Measurements from ENCODE around the gene NLGN1. TPM values are rescaled to one million over a fixed set of nuclear protein-coding genes. Genes with fewer than 3 reads are reported as not detected.
"Not testable (repeated sequence)": the region's sequence is repeated elsewhere in the genome, so short reads cannot be mapped to it uniquely, and the experiment has no call there.

NLGN1 gene
- total RNA-seq, 1 experiment from 2014 or later = 3.2 TPM

GRCh38 chr3:173402656-173403055 is 5.1 kb downstream of the NLGN1 start:
- no peak for DNase-seq (ENCODE audit: low read depth in 1 of 2, low spot score in 2 of 2)
- Histone ChIP-seq H3K36me3 (no peaks in the 10 kb centered on the region), H3K4me1 (replicated peaks) (peaks cover 5% of the 10 kb centered on the region), H3K4me3 (no peak overlapping the region), H3K9me3 (replicated peaks) (no peaks in the 10 kb centered on the region), H3K27ac (no peak overlapping the region), H3K27me3 (replicated peaks) (peaks cover 15% of the 10 kb centered on the region)

- Histone ChIP-seq H3K27ac (no peak overlapping the region), H3K36me3 (no peaks in the 10 kb centered on the region), H3K4me1 (replicated peaks) (no peaks in the 10 kb centered on the region), H3K27me3 (replicated peaks) (peaks cover 8% of the 10 kb centered on the region), H3K9me3 (replicated peaks) (no peaks in the 10 kb centered on the region), H3K4me3 (no peak overlapping the region)
- peak in 1 of 2 experiments; percentile 12 for DNase-seq (ENCODE audit: low read depth in 1 of 2, low spot score in 2 of 2)
These were observed 5.8 kb downstream of the NLGN1 start for GRCh38 chr3:173403376-173403775.

- Histone ChIP-seq H3K36me3 (no peaks in the 10 kb centered on the region), H3K27ac (no peak overlapping the region), H3K4me1 (replicated peaks) (no peaks in the 10 kb centered on the region), H3K27me3 (replicated peaks) (no peaks in the 10 kb centered on the region), H3K9me3 (replicated peaks) (no peaks in the 10 kb centered on the region), H3K4me3 (no peak overlapping the region)
- DNase-seq (ENCODE audit: low read depth in 1 of 2, low spot score in 2 of 2) = no peak
These were observed 6.6 kb downstream of the NLGN1 start for GRCh38 chr3:173404156-173404555.

GRCh38 chr3:173410436-173410835 is 12.9 kb downstream of the NLGN1 start:
- Histone ChIP-seq H3K4me1 (replicated peaks) (no peaks in the 10 kb centered on the region), H3K9me3 (replicated peaks) (no peaks in the 10 kb centered on the region), H3K27ac (no peak overlapping the region), H3K36me3 (no peaks in the 10 kb centered on the region), H3K27me3 (replicated peaks) (peaks cover 3% of the 10 kb centered on the region; the same call in 1 of the 2 replicates), H3K4me3 (no peak overlapping the region)
- no peak for DNase-seq (ENCODE audit: low read depth in 1 of 2, low spot score in 2 of 2)

GRCh38 chr3:173410849-173411248 is 13.3 kb downstream of the NLGN1 start:
- H3K27ac ChIP-seq = no peak overlapping the region
- H3K9me3 ChIP-seq (replicated peaks) = no peaks in the 10 kb centered on the region
- H3K27me3 ChIP-seq (replicated peaks) = peaks cover 3% of the 10 kb centered on the region; the same call in 1 of the 2 replicates
- H3K4me3 ChIP-seq = no peak overlapping the region
- no peaks in the 10 kb centered on the region for H3K4me1 ChIP-seq (replicated peaks)
- no peak for DNase-seq (ENCODE audit: low read depth in 1 of 2, low spot score in 2 of 2)
- H3K36me3 ChIP-seq = no peaks in the 10 kb centered on the region

- no peak overlapping the region for H3K4me3 ChIP-seq
- peak in 1 of 2 experiments; percentile 5 for DNase-seq (ENCODE audit: low read depth in 1 of 2, low spot score in 2 of 2)
- H3K4me1 ChIP-seq (replicated peaks) = no peaks in the 10 kb centered on the region
- H3K36me3 ChIP-seq = no peaks in the 10 kb centered on the region
- H3K27me3 ChIP-seq (replicated peaks) = peaks cover 3% of the 10 kb centered on the region; the same call in 1 of the 2 replicates
- H3K27ac ChIP-seq = no peak overlapping the region
- no peaks in the 10 kb centered on the region for H3K9me3 ChIP-seq (replicated peaks)
These were observed 13.9 kb downstream of the NLGN1 start for GRCh38 chr3:173411375-173411973.

- Histone ChIP-seq H3K4me3 (no peak overlapping the region), H3K36me3 (no peaks in the 10 kb centered on the region), H3K27ac (no peak overlapping the region), H3K27me3 (replicated peaks) (no peaks in the 10 kb centered on the region), H3K4me1 (replicated peaks) (no peaks in the 10 kb centered on the region), H3K9me3 (replicated peaks) (no peaks in the 10 kb centered on the region)
- DNase-seq (ENCODE audit: low read depth in 1 of 2, low spot score in 2 of 2) = no peak
These were observed 18.5 kb downstream of the NLGN1 start for GRCh38 chr3:173416070-173416469.

GRCh38 chr3:173429076-173429475 is 31.5 kb downstream of the NLGN1 start:
- no peaks in the 10 kb centered on the region for H3K27me3 ChIP-seq (replicated peaks)
- no peak overlapping the region for H3K4me3 ChIP-seq
- H3K27ac ChIP-seq = no peak overlapping the region
- H3K4me1 ChIP-seq (replicated peaks) = no peaks in the 10 kb centered on the region
- no peaks in the 10 kb centered on the region for H3K36me3 ChIP-seq
- H3K9me3 ChIP-seq (replicated peaks) = no peaks in the 10 kb centered on the region
- DNase-seq (ENCODE audit: low read depth in 1 of 2, low spot score in 2 of 2) = no peak

- Histone ChIP-seq H3K36me3 (no peaks in the 10 kb centered on the region), H3K4me1 (replicated peaks) (no peaks in the 10 kb centered on the region), H3K27me3 (replicated peaks) (no peaks in the 10 kb centered on the region), H3K4me3 (no peak overlapping the region), H3K27ac (no peak overlapping the region), H3K9me3 (replicated peaks) (no peaks in the 10 kb centered on the region)
- no peak for DNase-seq (ENCODE audit: low read depth in 1 of 2, low spot score in 2 of 2)
These were observed 32.0 kb downstream of the NLGN1 start for GRCh38 chr3:173429527-173429926.

- no peaks in the 10 kb centered on the region for H3K4me1 ChIP-seq (replicated peaks)
These were observed 33.0 kb downstream of the NLGN1 start for GRCh38 chr3:173430576-173430975.

GRCh38 chr3:173439004-173439403 is 41.5 kb downstream of the NLGN1 start:
- H3K36me3 ChIP-seq = no peaks in the 10 kb centered on the region
- H3K27ac ChIP-seq = no peak overlapping the region
- no peak for DNase-seq (ENCODE audit: low read depth in 1 of 2, low spot score in 2 of 2)
- no peaks in the 10 kb centered on the region for H3K4me1 ChIP-seq (replicated peaks)
- no peaks in the 10 kb centered on the region for H3K27me3 ChIP-seq (replicated peaks)
- H3K4me3 ChIP-seq = no peak overlapping the region
- H3K9me3 ChIP-seq (replicated peaks) = no peaks in the 10 kb centered on the region

More at GRCh38 chr3:173430576-173430975, 33.0 kb downstream of the NLGN1 start:
- H3K36me3 ChIP-seq = no peaks in the 10 kb centered on the region
- H3K27ac ChIP-seq = no peak overlapping the region
- H3K4me3 ChIP-seq = no peak overlapping the region
- H3K9me3 ChIP-seq (replicated peaks) = no peaks in the 10 kb centered on the region
- no peak for DNase-seq (ENCODE audit: low read depth in 1 of 2, low spot score in 2 of 2)
- no peaks in the 10 kb centered on the region for H3K27me3 ChIP-seq (replicated peaks)

GRCh38 chr3:173440514-173440913 is 43.0 kb downstream of the NLGN1 start:
- no peak overlapping the region for H3K4me3 ChIP-seq
- no peaks in the 10 kb centered on the region for H3K9me3 ChIP-seq (replicated peaks)
- no peak for DNase-seq (ENCODE audit: low read depth in 1 of 2, low spot score in 2 of 2)
- no peaks in the 10 kb centered on the region for H3K4me1 ChIP-seq (replicated peaks)
- no peaks in the 10 kb centered on the region for H3K27me3 ChIP-seq (replicated peaks)
- no peaks in the 10 kb centered on the region for H3K36me3 ChIP-seq
- no peak overlapping the region for H3K27ac ChIP-seq

- not testable (repeated sequence) for H3K9me3 ChIP-seq (replicated peaks); H3K27me3 ChIP-seq (replicated peaks); DNase-seq (ENCODE audit: low read depth in 1 of 2, low spot score in 2 of 2); H3K36me3 ChIP-seq; H3K4me1 ChIP-seq (replicated peaks); H3K4me3 ChIP-seq; H3K27ac ChIP-seq
These were observed 54.0 kb downstream of the NLGN1 start for GRCh38 chr3:173451561-173451960.

GRCh38 chr3:173463250-173463649 is 65.7 kb downstream of the NLGN1 start:
- Histone ChIP-seq H3K4me1 (replicated peaks) (no peaks in the 10 kb centered on the region), H3K36me3 (no peaks in the 10 kb centered on the region), H3K27ac (no peak overlapping the region), H3K27me3 (replicated peaks) (no peaks in the 10 kb centered on the region), H3K4me3 (no peak overlapping the region), H3K9me3 (replicated peaks) (no peaks in the 10 kb centered on the region)
- no peak for DNase-seq (ENCODE audit: low read depth in 1 of 2, low spot score in 2 of 2)

GRCh38 chr3:173465112-173465511 is 67.6 kb downstream of the NLGN1 start:
- Histone ChIP-seq H3K27me3 (replicated peaks) (no peaks in the 10 kb centered on the region), H3K4me1 (replicated peaks) (no peaks in the 10 kb centered on the region), H3K36me3 (no peaks in the 10 kb centered on the region), H3K4me3 (no peak overlapping the region), H3K9me3 (replicated peaks) (no peaks in the 10 kb centered on the region), H3K27ac (no peak overlapping the region)
- no peak for DNase-seq (ENCODE audit: low read depth in 1 of 2, low spot score in 2 of 2)

All from SJSA1 (cell line).